PC-9 (cell line): ENCODE measurements around the gene KIFAP3. TPM values are rescaled to one million over a fixed set of nuclear protein-coding genes. Genes with fewer than 3 reads are reported as not detected.

ENCODE experiments used
- BruUV-seq: library from RNA; stranded (reverse); fragments of 400-500 nt; replicated peaks from 2 replicates; lab custom pipeline; 2021; lab: Mats Ljungman, UMichigan
- CTCF ChIA-PET: fragments of 300-600 bp; sonication (Branson Sonifier 250); formaldehyde crosslinking; loops from one replicate; lab custom pipeline; 2022; ENCODE audit warnings: antibody characterized with exemption; lab: Charles Lee
- POLR2A ChIA-PET: fragments of 300-600 bp; sonication (Branson Sonifier 250); formaldehyde crosslinking; loops from one replicate; lab custom pipeline; 2022; ENCODE audit warnings: antibody characterized with exemption; ENCODE audit not compliant: unreplicated experiment; lab: Charles Lee
- DNase-seq, 2 experiments: peaks; one replicate each; pipeline versions ENCODE4 v3.0.0 to v3.0.0-alpha.2; 2015 to 2022; ENCODE audit warnings: mixed read lengths in 1 of 2
- H2AFZ ChIP-seq: fragments of 200-600 bp; sonication (generic); 2 replicates; pipeline ENCODE4 v1.8.1; 2017; ENCODE audit warnings: antibody characterized with exemption
- H3F3A ChIP-seq: fragments of 200-600 bp; sonication (generic); 2 replicates; pipeline ENCODE4 v1.8.1; 2017; ENCODE audit warnings: antibody characterized with exemption, mild to moderate bottlenecking, low read depth; ENCODE audit not compliant: insufficient read depth
- H3K27ac ChIP-seq: fragments of 200-600 bp; sonication (generic); 2 replicates; pipeline ENCODE4 v1.6.1; 2016; ENCODE audit warnings: mixed run types
- H3K27me3 ChIP-seq: fragments of 200-600 bp; sonication (generic); 2 replicates; pipeline ENCODE4 v1.6.1; 2016; ENCODE audit warnings: low read depth, mixed run types; ENCODE audit not compliant: insufficient read depth
- H3K36me3 ChIP-seq: fragments of 200-600 bp; sonication (generic); 2 replicates; pipeline ENCODE4 v1.6.1; 2016; ENCODE audit warnings: low read depth, mixed run types
- H3K4me1 ChIP-seq: fragments of 200-600 bp; sonication (generic); replicated peaks from 2 replicates; pipeline ENCODE4 v1.6.1; 2016; ENCODE audit warnings: mixed run types; ENCODE audit not compliant: insufficient read depth
- H3K4me2 ChIP-seq: fragments of 200-600 bp; sonication (generic); 2 replicates; pipeline ENCODE4 v1.6.1; 2017; ENCODE audit warnings: mixed run types
- H3K4me3 ChIP-seq: fragments of 200-600 bp; sonication (generic); 2 replicates; pipeline ENCODE4 v1.6.1; 2016; ENCODE audit warnings: mixed run types
- H3K79me2 ChIP-seq: fragments of 200-600 bp; sonication (generic); 2 replicates; pipeline ENCODE4 v1.6.1; 2017; ENCODE audit warnings: low read depth, mixed run types
- H3K9me2 ChIP-seq: fragments of 200-600 bp; sonication (generic); 2 replicates; pipeline ENCODE4 v1.8.1; 2017; ENCODE audit warnings: mild to moderate bottlenecking; ENCODE audit not compliant: insufficient read depth
- H3K9me3 ChIP-seq: fragments of 200-600 bp; sonication (generic); 2 replicates; pipeline ENCODE4 v1.8.1; 2016; ENCODE audit warnings: low read depth; ENCODE audit not compliant: insufficient read depth
- H4K20me1 ChIP-seq: fragments of 200-600 bp; sonication (generic); 2 replicates; pipeline ENCODE4 v1.8.1; 2017; ENCODE audit not compliant: insufficient read depth
- EZH2 ChIP-seq: fragments of 200-600 bp; sonication (generic); IDR thresholded peaks from 2 replicates; pipeline ENCODE4 v1.8.0; 2017; ENCODE audit warnings: antibody characterized with exemption, low read depth
- intact Hi-C: fragments of 100-400 bp; cut with micrococcal nuclease; formaldehyde crosslinking; loops from one replicate; pipeline ENCODE4 v1.10.0; 2022; ENCODE audit not compliant: unreplicated experiment
- total RNA-seq: library from RNA; stranded (reverse); gene quantifications from 2 replicates; pipeline ENCODE4 v1.2.3, GENCODE V29; 2021
- TF ChIP-seq, protein P1 (sequence below): fragments of 200-600 bp; sonication (generic); conservative IDR thresholded peaks from 2 replicates; pipeline ENCODE4 v1.6.1; 2017; ENCODE audit warnings: mixed run types, antibody characterized with exemption, mild to moderate bottlenecking, moderate library complexity

KIFAP3 gene
- total RNA-seq, 1 experiment from 2014 or later, result 9.7 TPM

DNA sequence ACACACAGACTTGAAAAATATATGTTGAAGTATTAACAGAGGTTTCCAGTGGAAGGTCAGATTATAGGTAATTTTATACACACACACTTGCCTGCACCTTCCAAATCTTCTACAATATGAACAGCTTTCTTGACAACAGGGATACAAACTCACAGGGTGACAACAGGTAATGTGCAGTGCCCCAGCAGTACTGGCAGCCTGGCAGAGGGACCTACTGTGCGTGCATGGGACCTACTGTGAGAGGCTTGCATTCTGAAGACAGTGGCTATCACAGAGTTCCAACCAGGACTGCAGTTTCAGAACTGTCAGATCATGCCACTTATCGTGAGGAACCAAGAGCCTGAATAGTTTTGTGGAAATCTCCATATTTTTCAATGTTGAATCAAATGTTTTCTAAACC, 184.6 kb downstream of the KIFAP3 start:
- Histone ChIP-seq H3K9me2 (no peaks in the 10 kb centered on the region), H3K4me2 (0 out of 2 replicates have a peak overlapping the region, but pooled peaks have one; percentile 89), H3K9me3 (no peaks in the 10 kb centered on the region), H2AFZ (no peak overlapping the region), H3F3A (peaks cover 34% of the 10 kb centered on the region), H3K4me3 (no peak overlapping the region), H3K79me2 (peaks cover 64% of the 10 kb centered on the region), H3K4me1 (peaks cover 33% of the 10 kb centered on the region), H3K27me3 (no peaks in the 10 kb centered on the region), H3K36me3 (peaks cover 24% of the 10 kb centered on the region), H4K20me1 (no peaks in the 10 kb centered on the region), H3K27ac (no peak overlapping the region; the same call in 1 of the 2 replicates)
- ChIA-PET CTCF (no interaction called here), POLR2A (no interaction called here)
- DNase-seq, result no peak
- no TSS peak for BruUV-seq
- intact Hi-C loops, result loop anchor here (10.0 kb wide), 1 partner anchor 645 kb away; the partner anchor contains the start of gene GORAB
- TF ChIP-seq EZH2, result no peak
- TF ChIP-seq, protein P1, sequence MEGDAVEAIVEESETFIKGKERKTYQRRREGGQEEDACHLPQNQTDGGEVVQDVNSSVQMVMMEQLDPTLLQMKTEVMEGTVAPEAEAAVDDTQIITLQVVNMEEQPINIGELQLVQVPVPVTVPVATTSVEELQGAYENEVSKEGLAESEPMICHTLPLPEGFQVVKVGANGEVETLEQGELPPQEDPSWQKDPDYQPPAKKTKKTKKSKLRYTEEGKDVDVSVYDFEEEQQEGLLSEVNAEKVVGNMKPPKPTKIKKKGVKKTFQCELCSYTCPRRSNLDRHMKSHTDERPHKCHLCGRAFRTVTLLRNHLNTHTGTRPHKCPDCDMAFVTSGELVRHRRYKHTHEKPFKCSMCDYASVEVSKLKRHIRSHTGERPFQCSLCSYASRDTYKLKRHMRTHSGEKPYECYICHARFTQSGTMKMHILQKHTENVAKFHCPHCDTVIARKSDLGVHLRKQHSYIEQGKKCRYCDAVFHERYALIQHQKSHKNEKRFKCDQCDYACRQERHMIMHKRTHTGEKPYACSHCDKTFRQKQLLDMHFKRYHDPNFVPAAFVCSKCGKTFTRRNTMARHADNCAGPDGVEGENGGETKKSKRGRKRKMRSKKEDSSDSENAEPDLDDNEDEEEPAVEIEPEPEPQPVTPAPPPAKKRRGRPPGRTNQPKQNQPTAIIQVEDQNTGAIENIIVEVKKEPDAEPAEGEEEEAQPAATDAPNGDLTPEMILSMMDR, result no peak

DNA sequence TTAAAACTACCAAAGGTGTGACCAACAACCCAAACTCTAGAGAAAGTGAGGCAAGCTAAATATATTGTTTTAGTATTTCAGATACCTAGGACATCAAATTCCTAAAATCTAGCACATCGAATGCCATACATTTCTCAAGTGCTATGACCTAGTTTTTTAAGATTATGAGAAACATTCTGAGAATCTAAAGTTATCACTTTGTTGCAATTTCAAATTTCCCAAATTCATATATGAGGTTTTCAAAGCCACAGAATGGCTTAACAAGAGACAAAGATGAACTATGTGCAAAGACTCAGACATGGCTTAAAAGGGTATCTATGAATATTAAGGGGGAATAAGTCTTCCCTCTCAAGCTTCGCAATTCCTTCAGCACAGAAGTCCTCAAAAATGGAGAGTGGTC, 187.6 kb downstream of the KIFAP3 start:
- no peak overlapping the region for H3K4me2 ChIP-seq
- peaks cover 22% of the 10 kb centered on the region for H3K4me1 ChIP-seq
- H3K27me3 ChIP-seq, result no peaks in the 10 kb centered on the region
- no peaks in the 10 kb centered on the region for H3K9me3 ChIP-seq
- CTCF ChIA-PET, result no interaction called here
- H4K20me1 ChIP-seq, result no peaks in the 10 kb centered on the region
- peaks cover 49% of the 10 kb centered on the region for H3K79me2 ChIP-seq
- intact Hi-C loops, result no loop called here
- no TSS peak for BruUV-seq
- peaks cover 32% of the 10 kb centered on the region for H3K36me3 ChIP-seq
- peaks cover 23% of the 10 kb centered on the region for H3F3A ChIP-seq
- no peaks in the 10 kb centered on the region for H3K9me2 ChIP-seq
- H2AFZ ChIP-seq, result no peak overlapping the region
- H3K4me3 ChIP-seq, result no peak overlapping the region
- DNase-seq, result no peak
- POLR2A ChIA-PET, result no interaction called here
- H3K27ac ChIP-seq, result no peak overlapping the region
- TF ChIP-seq EZH2, result no peak
- TF ChIP-seq, protein P1, result no peak

DNA sequence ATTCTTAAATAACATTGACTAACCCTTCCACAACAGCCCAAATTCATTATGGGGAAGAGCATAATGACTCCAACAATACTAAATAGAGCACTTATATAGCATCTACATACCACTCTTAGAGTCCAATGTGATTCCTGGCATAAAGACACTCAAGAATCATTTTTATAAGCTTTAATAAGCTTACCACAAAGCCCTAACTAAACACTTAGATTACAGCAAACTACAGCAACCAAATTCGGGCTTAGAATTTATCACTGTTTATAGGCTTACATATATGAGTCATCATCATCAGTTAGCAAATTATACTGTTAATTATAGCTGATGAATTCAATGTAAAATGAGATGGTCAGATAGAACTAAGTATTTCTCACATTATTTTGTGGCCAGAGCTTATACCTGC, 188.1 kb downstream of the KIFAP3 start:
- H2AFZ ChIP-seq, result no peak overlapping the region
- no peaks in the 10 kb centered on the region for H3K9me3 ChIP-seq
- BruUV-seq, result no TSS peak
- H3K36me3 ChIP-seq, result peaks cover 32% of the 10 kb centered on the region
- DNase-seq, result no peak
- H3K27ac ChIP-seq, result no peak overlapping the region
- no peaks in the 10 kb centered on the region for H3K9me2 ChIP-seq
- peaks cover 17% of the 10 kb centered on the region for H3K4me1 ChIP-seq
- ChIA-PET CTCF (no interaction called here), POLR2A (no interaction called here)
- no peak overlapping the region for H3K4me2 ChIP-seq
- H4K20me1 ChIP-seq, result no peaks in the 10 kb centered on the region
- no peak overlapping the region for H3K4me3 ChIP-seq
- no peaks in the 10 kb centered on the region for H3K27me3 ChIP-seq
- intact Hi-C loops, result no loop called here
- H3F3A ChIP-seq, result peaks cover 18% of the 10 kb centered on the region
- TF ChIP-seq, protein P1, result no peak
- TF ChIP-seq EZH2, result no peak
- H3K79me2 ChIP-seq, result peaks cover 44% of the 10 kb centered on the region
